WTC11 (cell line): ENCODE results near the gene CCNB1.
"Not testable (repeated sequence)": the region's sequence is repeated elsewhere in the genome, so short reads cannot be mapped to it uniquely, and the experiment has no call there.

ENCODE experiments used
- CTCF ChIP-seq: fragments of 200-600 bp; IDR thresholded peaks from 2 replicates; pipeline ENCODE4 v1.8.0; 2022; ENCODE audit warnings: antibody characterized with exemption
- E2F4 ChIP-seq: sonication (generic); formaldehyde crosslinking; IDR thresholded peaks from 2 replicates; pipeline ENCODE4 v1.8.1; 2022; ENCODE audit warnings: low read depth, mild to moderate bottlenecking, moderate library complexity, missing genetic modification reagents, borderline replicate concordance
- USF2 ChIP-seq: sonication (generic); formaldehyde crosslinking; IDR thresholded peaks from 2 replicates; pipeline ENCODE4 v1.8.1; 2023; ENCODE audit warnings: mild to moderate bottlenecking, missing genetic modification reagents, moderate library complexity

GRCh38 chr5:69148576-69148975 is 18.4 kb upstream of the CCNB1 start:
- not testable (repeated sequence) for TF ChIP-seq USF2 (CRISPR knock-in tag); CTCF; E2F4
